ENCODE results near the gene NUMA1. TPM values are rescaled to one million over a fixed set of nuclear protein-coding genes. Genes with fewer than 3 reads are reported as not detected.
A peak's percentile ranks its signal among the peaks of the same experiment; 100 is the strongest.

Gene NUMA1
- total and polyA plus RNA-seq, 7 donors, result 68.9 to 130 (median 100) TPM

- H3K27me3 ChIP-seq (ENCODE audit: insufficient read depth in 3 of 3, low read length in 2 of 3), result no peaks in the 10 kb centered on the region
- peaks cover 47% of the 10 kb centered on the region for H3K4me1 ChIP-seq
- intact Hi-C loops (cut with DNase I), result loop anchor here (2.0 to 5.0 kb wide), 2 partner anchors 37 to 41 kb away; partner anchors contain the start of genes LRRC51 (in 1 of the 2) and NUMA1 (in 1 of the 2)
- peak overlapping the region; percentile 82 for H3K27ac ChIP-seq
- H3K9me3 ChIP-seq, result no peaks in the 10 kb centered on the region
- peaks cover 0 to 10% of the 10 kb centered on the region in 2 donors for H3K36me3 ChIP-seq (ENCODE audit: insufficient read depth in 1 of 2, low read depth in 1 of 2)
- DNase-seq, result no peak
- peak overlapping the region; percentile 86 for H3K4me3 ChIP-seq
- 2 to 6% (median 4%) methylated on average over 6 of the region's 6 CpGs for WGBS, 3 donors
- ATAC-seq, result no peak
- no peak for TF ChIP-seq CTCF (IDR thresholded peaks at IDR 0.05)
Measured at GRCh38 chr11:72039856-72040401, 40.4 kb downstream of the NUMA1 start.

DNA sequence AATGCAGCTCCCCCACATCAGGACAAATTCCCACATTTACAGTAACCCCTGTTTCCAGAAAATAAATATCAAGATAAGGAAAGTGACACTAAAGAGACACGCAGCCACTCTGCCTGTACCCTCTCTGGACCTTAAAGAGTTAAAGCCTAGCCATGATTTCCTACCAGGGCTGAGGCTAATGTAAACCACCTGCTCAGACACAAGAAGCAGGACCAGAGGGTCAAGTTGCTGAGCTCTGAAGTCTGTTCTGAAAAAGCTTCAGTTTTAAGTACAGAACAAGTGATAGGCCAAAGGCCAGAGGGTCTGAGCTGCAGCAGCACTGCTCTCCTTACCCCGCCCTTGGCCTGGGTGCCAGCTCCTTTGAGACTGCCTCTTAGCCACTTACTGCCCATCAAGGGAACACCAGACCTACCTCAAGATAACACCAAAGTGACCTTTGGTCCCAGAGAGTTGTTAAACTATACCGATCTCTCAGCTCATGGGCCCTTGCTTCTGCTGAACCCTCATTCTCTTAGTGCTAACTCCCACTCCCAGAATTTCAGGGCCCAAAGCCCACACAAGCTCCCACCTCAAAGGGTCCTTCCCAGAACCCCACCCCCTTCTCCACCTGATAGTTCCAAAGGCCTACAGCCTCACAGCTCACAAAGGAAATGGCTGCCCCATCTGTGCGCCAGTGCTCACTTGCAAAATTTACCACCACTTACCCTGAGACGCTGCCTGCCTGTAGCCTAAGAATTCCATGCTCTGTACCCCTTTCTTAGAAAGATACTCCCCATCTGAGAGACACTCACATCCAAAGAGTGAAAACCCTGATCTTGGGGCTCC lies 41.1 kb downstream of the NUMA1 start:
- peak overlapping the region; percentile 82 for H3K27ac ChIP-seq
- DNase-seq, result no peak

GRCh38 chr11:72038491-72038890 lies 41.9 kb downstream of the NUMA1 start:
- 0 to 5% (median 4%) methylated on average over 2 of the region's 2 CpGs for WGBS, 3 donors
- H3K27ac ChIP-seq, result peak overlapping the region; percentile 82
- H3K9me3 ChIP-seq, result no peaks in the 10 kb centered on the region
- intact Hi-C loops (cut with DNase I), result no loop called here
- ATAC-seq (peak; percentile 62 to 71 (median 67)), DNase-seq (peak; percentile 64 to 83)
- peaks cover 0 to 24% of the 10 kb centered on the region in 2 donors for H3K36me3 ChIP-seq (ENCODE audit: insufficient read depth in 1 of 2, low read depth in 1 of 2)
- no peak for TF ChIP-seq CTCF (IDR thresholded peaks at IDR 0.05)
- peak overlapping the region; percentile 86 for H3K4me3 ChIP-seq
- peaks cover 53% of the 10 kb centered on the region for H3K4me1 ChIP-seq
- no peaks in the 10 kb centered on the region for H3K27me3 ChIP-seq (ENCODE audit: insufficient read depth in 3 of 3, low read length in 2 of 3)

More for the DNA sequence above, 41.1 kb downstream of the NUMA1 start:
- peak in 1 of 4 donors; percentile 5 for ATAC-seq
- intact Hi-C loops (cut with DNase I), result no loop called here
- TF ChIP-seq CTCF (IDR thresholded peaks at IDR 0.05), result no peak
- H3K4me3 ChIP-seq, result peak overlapping the region; percentile 86
- WGBS, 3 donors, result 12 to 23% (median 14%) methylated on average over 5 of the region's 5 CpGs
- H3K9me3 ChIP-seq, result no peaks in the 10 kb centered on the region
- peaks cover 0 to 17% of the 10 kb centered on the region in 2 donors for H3K36me3 ChIP-seq (ENCODE audit: insufficient read depth in 1 of 2, low read depth in 1 of 2)
- peaks cover 47% of the 10 kb centered on the region for H3K4me1 ChIP-seq
- no peaks in the 10 kb centered on the region for H3K27me3 ChIP-seq (ENCODE audit: insufficient read depth in 3 of 3, low read length in 2 of 3)

GRCh38 chr11:72037554-72038311 lies 42.6 kb downstream of the NUMA1 start:
- Histone ChIP-seq H3K36me3 (ENCODE audit: insufficient read depth in 1 of 2, low read depth in 1 of 2) (peaks cover 0 to 32% of the 10 kb centered on the region in 2 donors), H3K27me3 (ENCODE audit: insufficient read depth in 3 of 3, low read length in 2 of 3) (no peaks in the 10 kb centered on the region), H3K27ac (peak overlapping the region; percentile 82), H3K9me3 (no peaks in the 10 kb centered on the region), H3K4me1 (peaks cover 60% of the 10 kb centered on the region), H3K4me3 (peak overlapping the region; percentile 86)
- ATAC-seq, result no peak
- 35 to 41% (median 35%) methylated on average over 4 of the region's 4 CpGs for whole genome bisulfite sequencing, 3 donors
- no peak for TF ChIP-seq CTCF (IDR thresholded peaks at IDR 0.05)
- intact Hi-C loops (cut with DNase I), result no loop called here
- peak; percentile 31 to 63 for DNase-seq

Measured in psoas muscle (tissue), 8 donors.